Brain pericyte (primary cell): ENCODE measurements around the gene RHOBTB1.
"Not testable (repeated sequence)": the region's sequence is repeated elsewhere in the genome, so short reads cannot be mapped to it uniquely, and the experiment has no call there.

Experiments used
- DNase-seq: peaks from one replicate; pipeline ENCODE4 v3.0.0-alpha.2; 2012; ENCODE audit warnings: low read depth, low spot score

RHOBTB1 gene

GRCh38 chr10:60944058-60944909, at the start of gene RHOBTB1:
Gene RHOBTB1 (minus strand): TSS chr10:60944185. CDS start chr10:60911542, 32,643 bp downstream.
- DNase-seq: peak; percentile 34

- DNase-seq: no peak
Observed at GRCh38 chr10:60992636-60993035, 48.7 kb upstream of the RHOBTB1 start.

- no peak for DNase-seq
Observed at GRCh38 chr10:60990663-60991062, 46.7 kb upstream of the RHOBTB1 start.

- DNase-seq: no peak
Observed at GRCh38 chr10:60989400-60989876, 45.5 kb upstream of the RHOBTB1 start.

- DNase-seq: no peak
Observed at GRCh38 chr10:60986791-60987190, 42.8 kb upstream of the RHOBTB1 start.

GRCh38 chr10:60985951-60986350, 42.0 kb upstream of the RHOBTB1 start:
- DNase-seq: no peak

- no peak for DNase-seq
Observed at GRCh38 chr10:60980997-60981396, 37.0 kb upstream of the RHOBTB1 start.

- DNase-seq: no peak
Observed at GRCh38 chr10:60979667-60980104, 35.7 kb upstream of the RHOBTB1 start.

- no peak for DNase-seq
Observed at GRCh38 chr10:60978287-60979115, 34.5 kb upstream of the RHOBTB1 start.

- DNase-seq: no peak
Observed at GRCh38 chr10:60977161-60978122, 33.5 kb upstream of the RHOBTB1 start.

GRCh38 chr10:60976687-60977086, 32.7 kb upstream of the RHOBTB1 start:
- DNase-seq: no peak

GRCh38 chr10:60975716-60976115, 31.7 kb upstream of the RHOBTB1 start:
- DNase-seq: no peak

- no peak for DNase-seq
Observed at GRCh38 chr10:60974463-60975149, 30.6 kb upstream of the RHOBTB1 start.

GRCh38 chr10:60973086-60973485, 29.1 kb upstream of the RHOBTB1 start:
- no peak for DNase-seq

- DNase-seq: not testable (repeated sequence)
Observed at GRCh38 chr10:60972181-60972580, 28.2 kb upstream of the RHOBTB1 start.

GRCh38 chr10:60970526-60970925, 26.5 kb upstream of the RHOBTB1 start:
- DNase-seq: no peak

GRCh38 chr10:60968504-60968903, 24.5 kb upstream of the RHOBTB1 start:
- no peak for DNase-seq

- DNase-seq: no peak
Observed at GRCh38 chr10:60967854-60968484, 24.0 kb upstream of the RHOBTB1 start.

GRCh38 chr10:60967260-60967659, 23.3 kb upstream of the RHOBTB1 start:
- no peak for DNase-seq

- DNase-seq: no peak
Observed at GRCh38 chr10:60965696-60966095, 21.7 kb upstream of the RHOBTB1 start.
